GM21529 (cell line): Measurements from ENCODE around the gene ZMYND15.

Experiments
- ATAC-seq: cut with Tn5 transposase; IDR thresholded peaks from one replicate; pipeline ENCODE4 v1.9.1; 2021; ENCODE audit not compliant: unreplicated experiment

ZMYND15 gene

GRCh38 chr17:4742133-4742532 is 2.5 kb downstream of the ZMYND15 start:
- no peak for ATAC-seq

GRCh38 chr17:4742629-4743028 is 3.0 kb downstream of the ZMYND15 start:
- no peak for ATAC-seq

- no peak for ATAC-seq
These were observed 3.6 kb downstream of the ZMYND15 start for GRCh38 chr17:4743216-4743615.

- ATAC-seq: no peak
These were observed 4.3 kb downstream of the ZMYND15 start for GRCh38 chr17:4743898-4744297.

- ATAC-seq: no peak
These were observed 5.7 kb downstream of the ZMYND15 start for GRCh38 chr17:4744999-4745969.

GRCh38 chr17:4747847-4748246 is 8.2 kb downstream of the ZMYND15 start:
- no peak for ATAC-seq

GRCh38 chr17:4748686-4749085 is 9.1 kb downstream of the ZMYND15 start:
- ATAC-seq: no peak

GRCh38 chr17:4750606-4751005 is 11.0 kb downstream of the ZMYND15 start:
- no peak for ATAC-seq

- no peak for ATAC-seq
These were observed 12.3 kb downstream of the ZMYND15 start for GRCh38 chr17:4751932-4752331.

GRCh38 chr17:4753392-4753791 is 13.8 kb downstream of the ZMYND15 start:
- ATAC-seq: no peak

- no peak for ATAC-seq
These were observed 20.2 kb downstream of the ZMYND15 start for GRCh38 chr17:4759776-4760236.

- no peak for ATAC-seq
These were observed 25.0 kb downstream of the ZMYND15 start for GRCh38 chr17:4764595-4764994.

GRCh38 chr17:4766201-4766600 is 26.6 kb downstream of the ZMYND15 start:
- no peak for ATAC-seq

- ATAC-seq: no peak
These were observed 27.1 kb downstream of the ZMYND15 start for GRCh38 chr17:4766723-4767122.

- ATAC-seq: no peak
These were observed 28.7 kb downstream of the ZMYND15 start for GRCh38 chr17:4768298-4768697.

GRCh38 chr17:4769628-4770027 is 30.0 kb downstream of the ZMYND15 start:
- no peak for ATAC-seq

- ATAC-seq: no peak
These were observed 32.0 kb downstream of the ZMYND15 start, which contains the start of gene TM4SF5 for GRCh38 chr17:4771519-4772234. TM4SF5 (plus strand) TSS chr17:4771886; CDS start chr17:4771923, 37 bp downstream.

- ATAC-seq: no peak
These were observed 32.6 kb downstream of the ZMYND15 start for GRCh38 chr17:4772235-4772613.

GRCh38 chr17:4777969-4778760 is 38.5 kb downstream of the ZMYND15 start:
- ATAC-seq: no peak

- no peak for ATAC-seq
These were observed 40.8 kb downstream of the ZMYND15 start for GRCh38 chr17:4780325-4780955.

- no peak for ATAC-seq
These were observed 43.0 kb downstream of the ZMYND15 start for GRCh38 chr17:4782652-4783051.
